22Rv1 (cell line): ENCODE data around the gene ACAT2.

ENCODE experiments used
- CTCF ChIP-seq: fragments of 450-650 bp; IDR thresholded peaks from 2 replicates; pipeline ENCODE4 v1.5.1; 2017; ENCODE audit warnings: mild to moderate bottlenecking
- ZFX ChIP-seq: fragments of 450-650 bp; IDR thresholded peaks from 2 replicates; pipeline ENCODE4 v1.6.1; 2017; ENCODE audit warnings: antibody characterized with exemption, borderline replicate concordance

GRCh38 chr6:159739341-159739740, 22.5 kb upstream of the ACAT2 start:
- no peak for TF ChIP-seq CTCF
- TF ChIP-seq ZFX: no peak
